Chondrocyte (in vitro differentiated cells): ENCODE results near the gene IRAK3. TPM values are rescaled to one million over a fixed set of nuclear protein-coding genes. Genes with fewer than 3 reads are reported as not detected.

ENCODE experiments used
- DNase-seq: peaks from one replicate; pipeline ENCODE4 v3.0.0; 2021; ENCODE audit warnings: mixed read lengths, low spot score
- H3K27ac Mint-ChIP-seq: one replicate; pipeline ENCODE4 v1.8.0; 2021; ENCODE audit warnings: mild to moderate bottlenecking, moderate library complexity, mixed read lengths; ENCODE audit not compliant: unreplicated experiment
- H3K27me3 Mint-ChIP-seq: 2 replicates; pipeline ENCODE4 v1.8.0; 2021; ENCODE audit warnings: low read depth, mixed read lengths
- H3K36me3 Mint-ChIP-seq: 2 replicates; pipeline ENCODE4 v1.8.0; 2021; ENCODE audit warnings: low read depth, mixed read lengths
- H3K4me1 Mint-ChIP-seq: 2 replicates; pipeline ENCODE4 v1.8.0; 2021; ENCODE audit warnings: low read depth, mild to moderate bottlenecking, mixed read lengths
- H3K4me3 Mint-ChIP-seq: one replicate; pipeline ENCODE4 v1.8.0; 2021; ENCODE audit warnings: mild to moderate bottlenecking, moderate library complexity, mixed read lengths; ENCODE audit not compliant: unreplicated experiment
- H3K9me3 Mint-ChIP-seq: 2 replicates; pipeline ENCODE4 v1.8.0; 2021; ENCODE audit warnings: low read depth, mixed read lengths
- CTCF ChIP-seq: fragments of 200-600 bp; sonication (generic); IDR thresholded peaks from 2 replicates; pipeline ENCODE4 v1.5.0; 2021; ENCODE audit warnings: antibody characterized with exemption, mild to moderate bottlenecking, moderate library complexity
- total RNA-seq: library from RNA; stranded (reverse); gene quantifications from 3 replicates; pipeline ENCODE4 v1.2.1, GENCODE V29; 2021

IRAK3 gene
- total RNA-seq, 1 donor from 2014 or later: 1.9 TPM

GRCh38 chr12:66247741-66248140 is 58.7 kb downstream of the IRAK3 start:
- no peaks in the 10 kb centered on the region for H3K4me1 Mint-ChIP-seq
- no peak for TF ChIP-seq CTCF
- H3K27me3 Mint-ChIP-seq: peaks cover 10% of the 10 kb centered on the region
- H3K4me3 Mint-ChIP-seq: no peak overlapping the region
- H3K36me3 Mint-ChIP-seq: peaks cover 1% of the 10 kb centered on the region
- H3K9me3 Mint-ChIP-seq: no peaks in the 10 kb centered on the region
- DNase-seq: no peak
- H3K27ac Mint-ChIP-seq: no peak overlapping the region

- H3K36me3 Mint-ChIP-seq: no peaks in the 10 kb centered on the region
- TF ChIP-seq CTCF: no peak
- H3K27me3 Mint-ChIP-seq: peaks cover 12% of the 10 kb centered on the region
- H3K9me3 Mint-ChIP-seq: no peaks in the 10 kb centered on the region
- H3K4me1 Mint-ChIP-seq: no peaks in the 10 kb centered on the region
- no peak overlapping the region for H3K27ac Mint-ChIP-seq
- no peak for DNase-seq
- no peak overlapping the region for H3K4me3 Mint-ChIP-seq
These were observed 62.0 kb downstream of the IRAK3 start for GRCh38 chr12:66251049-66251448.

GRCh38 chr12:66252771-66253170 is 63.8 kb downstream of the IRAK3 start:
- no peaks in the 10 kb centered on the region for H3K9me3 Mint-ChIP-seq
- H3K27me3 Mint-ChIP-seq: peaks cover 22% of the 10 kb centered on the region
- H3K36me3 Mint-ChIP-seq: no peaks in the 10 kb centered on the region
- no peak for DNase-seq
- H3K27ac Mint-ChIP-seq: no peak overlapping the region
- no peak overlapping the region for H3K4me3 Mint-ChIP-seq
- no peaks in the 10 kb centered on the region for H3K4me1 Mint-ChIP-seq
- no peak for TF ChIP-seq CTCF

GRCh38 chr12:66255737-66256136 is 66.7 kb downstream of the IRAK3 start:
- peaks cover 38% of the 10 kb centered on the region for H3K27me3 Mint-ChIP-seq
- no peak overlapping the region for H3K4me3 Mint-ChIP-seq
- no peaks in the 10 kb centered on the region for H3K9me3 Mint-ChIP-seq
- DNase-seq: no peak
- no peaks in the 10 kb centered on the region for H3K4me1 Mint-ChIP-seq
- H3K36me3 Mint-ChIP-seq: no peaks in the 10 kb centered on the region
- H3K27ac Mint-ChIP-seq: no peak overlapping the region
- TF ChIP-seq CTCF: no peak

GRCh38 chr12:66258011-66258410 is 69.0 kb downstream of the IRAK3 start:
- H3K27ac Mint-ChIP-seq: no peak overlapping the region
- no peaks in the 10 kb centered on the region for H3K4me1 Mint-ChIP-seq
- no peaks in the 10 kb centered on the region for H3K9me3 Mint-ChIP-seq
- TF ChIP-seq CTCF: no peak
- peaks cover 32% of the 10 kb centered on the region for H3K27me3 Mint-ChIP-seq
- H3K4me3 Mint-ChIP-seq: no peak overlapping the region
- H3K36me3 Mint-ChIP-seq: no peaks in the 10 kb centered on the region
- DNase-seq: no peak
